Activated CD8-positive, alpha-beta memory T cell treated with anti-CD3 and anti-CD28 coated beads, Interleukin-2, amount 50 U/mL, for 48 hours (primary cell): ENCODE results near the gene LHX3.
A peak's percentile ranks its signal among the peaks of the same experiment; 100 is the strongest.

Source experiments
- DNase-seq: peaks from one replicate; pipeline ENCODE4 v3.0.0-alpha.2; 2020

Gene LHX3

GRCh38 chr9:136225748-136226679 is 21.1 kb upstream of the LHX3 start:
- peak; percentile 86 for DNase-seq

- DNase-seq, result no peak
Measured at GRCh38 chr9:136225366-136225747, 20.4 kb upstream of the LHX3 start.

GRCh38 chr9:136223871-136224640 is 19.1 kb upstream of the LHX3 start:
- no peak for DNase-seq

GRCh38 chr9:136222906-136223285 is 18.0 kb upstream of the LHX3 start:
- no peak for DNase-seq

GRCh38 chr9:136222166-136222905 is 17.4 kb upstream of the LHX3 start:
- DNase-seq, result no peak

- DNase-seq, result no peak
Measured at GRCh38 chr9:136220017-136220729, 15.2 kb upstream of the LHX3 start.

GRCh38 chr9:136219276-136219675 is 14.3 kb upstream of the LHX3 start:
- DNase-seq, result no peak

- DNase-seq, result no peak
Measured at GRCh38 chr9:136218673-136219072, 13.7 kb upstream of the LHX3 start.

GRCh38 chr9:136218271-136218670 is 13.3 kb upstream of the LHX3 start:
- DNase-seq, result no peak

- no peak for DNase-seq
Measured at GRCh38 chr9:136216541-136217244, 11.8 kb upstream of the LHX3 start.

GRCh38 chr9:136213733-136214132 is 8.8 kb upstream of the LHX3 start:
- DNase-seq, result no peak

GRCh38 chr9:136212345-136212950 is 7.5 kb upstream of the LHX3 start:
- DNase-seq, result no peak

- no peak for DNase-seq
Measured at GRCh38 chr9:136211441-136212344, 6.8 kb upstream of the LHX3 start.

- no peak for DNase-seq
Measured at GRCh38 chr9:136211006-136211405, 6.1 kb upstream of the LHX3 start.

- DNase-seq, result no peak
Measured at GRCh38 chr9:136210276-136210675, 5.3 kb upstream of the LHX3 start.

GRCh38 chr9:136209786-136210185 is 4.9 kb upstream of the LHX3 start:
- no peak for DNase-seq

- no peak for DNase-seq
Measured at GRCh38 chr9:136209232-136209631, 4.3 kb upstream of the LHX3 start.

GRCh38 chr9:136208675-136209074 is 3.7 kb upstream of the LHX3 start:
- no peak for DNase-seq

- no peak for DNase-seq
Measured at GRCh38 chr9:136207616-136208015, 2.7 kb upstream of the LHX3 start.

GRCh38 chr9:136206602-136207275 is 1.8 kb upstream of the LHX3 start:
- DNase-seq, result no peak
